Lower lobe of right lung (tissue), 2 donors: ENCODE results near the gene GBGT1. TPM values are rescaled to one million over a fixed set of nuclear protein-coding genes. Genes with fewer than 3 reads are reported as not detected.

Experiments
- ATAC-seq, 2 donors: fragments of 200-7000 bp; cut with Tn5 transposase; one replicate each; pipeline ENCODE4 v1.9.1; 2020 to 2022; ENCODE audit warnings: mild to moderate bottlenecking in 2 of 2, moderate library complexity in 2 of 2
- DNase-seq: peaks from one replicate; pipeline ENCODE4 v3.0.0-alpha.2; 2020
- H3K27ac ChIP-seq: fragments of 200-600 bp; one replicate; pipeline ENCODE4 v1.8.0; 2022
- H3K27me3 ChIP-seq: fragments of 200-600 bp; one replicate; pipeline ENCODE4 v1.8.0; 2022; ENCODE audit warnings: low read depth
- H3K36me3 ChIP-seq: fragments of 200-600 bp; one replicate; pipeline ENCODE4 v1.8.0; 2022; ENCODE audit warnings: mild to moderate bottlenecking
- H3K4me1 ChIP-seq: fragments of 200-600 bp; one replicate; pipeline ENCODE4 v1.8.0; 2022
- H3K4me3 ChIP-seq: fragments of 200-600 bp; one replicate; pipeline ENCODE4 v1.8.0; 2022; ENCODE audit warnings: mild to moderate bottlenecking
- H3K9me3 ChIP-seq: fragments of 200-600 bp; one replicate; pipeline ENCODE4 v1.8.0; 2022
- intact Hi-C: fragments of 100-400 bp; cut with DNase I; formaldehyde crosslinking; loops from one replicate; pipeline ENCODE4 v1.11.0; 2022
- total RNA-seq: library from RNA; stranded (reverse); fragmentation: NEBNext Ultra II Directional; extraction: Animal tissue kit (Norgen Biotek cat#: 25700); gene quantifications from one replicate; pipeline ENCODE4 v1.2.1, GENCODE V29; 2021
- TF ChIP-seq, protein P1 (sequence below): fragments of 200-600 bp; IDR thresholded peaks from one replicate; pipeline ENCODE4 v1.8.0; 2022; ENCODE audit warnings: antibody characterized with exemption, mild to moderate bottlenecking
- donor health status: DM: no; HTN: yes; CAD: no; lungs with severe emphysema.

The GBGT1 gene
- total RNA-seq, 1 donor from 2014 or later, result 38.5 TPM

DNA sequence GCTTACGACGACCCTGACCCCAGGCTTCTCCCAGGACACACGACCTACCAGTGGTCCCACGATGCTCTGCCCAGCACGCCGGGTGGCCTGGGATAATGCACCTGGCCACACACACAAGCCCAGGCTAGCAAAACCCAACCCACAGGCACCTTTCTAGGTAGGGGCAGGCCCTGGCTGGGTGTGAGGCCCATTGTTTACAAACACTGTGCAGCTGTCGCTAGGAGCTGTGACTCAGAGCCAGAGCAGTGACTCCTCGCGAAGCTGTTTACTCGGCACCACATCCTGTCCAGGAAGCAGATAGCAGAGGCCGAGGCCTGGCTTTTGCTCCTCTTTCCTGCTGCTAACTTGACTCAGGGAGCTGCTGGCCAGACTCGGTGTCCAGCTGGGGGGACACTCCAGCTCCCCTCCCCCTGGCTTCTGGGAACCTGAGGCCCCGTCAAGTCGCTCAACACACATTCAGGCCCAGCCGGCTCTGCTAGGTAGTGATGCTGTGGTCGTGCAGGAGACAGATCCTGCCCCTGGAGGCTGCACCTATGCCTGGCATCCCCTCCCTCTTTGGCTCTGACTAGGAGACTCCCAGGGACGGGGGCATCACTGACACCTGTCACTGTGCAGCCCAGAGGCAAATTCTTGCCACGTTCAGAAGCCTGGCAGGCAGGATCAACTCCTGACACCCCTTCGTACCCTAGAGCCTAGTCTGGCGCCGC lies 29.9 kb downstream of the GBGT1 start:
- Histone ChIP-seq H3K27me3 (no peaks in the 10 kb centered on the region), H3K4me3 (no peak overlapping the region), H3K4me1 (peaks cover 80% of the 10 kb centered on the region), H3K36me3 (no peaks in the 10 kb centered on the region), H3K9me3 (no peaks in the 10 kb centered on the region), H3K27ac (peak overlapping the region; percentile 93)
- peak; percentile 88 to 93 for ATAC-seq
- DNase-seq, result peak; percentile 91
- TF ChIP-seq, protein P1, sequence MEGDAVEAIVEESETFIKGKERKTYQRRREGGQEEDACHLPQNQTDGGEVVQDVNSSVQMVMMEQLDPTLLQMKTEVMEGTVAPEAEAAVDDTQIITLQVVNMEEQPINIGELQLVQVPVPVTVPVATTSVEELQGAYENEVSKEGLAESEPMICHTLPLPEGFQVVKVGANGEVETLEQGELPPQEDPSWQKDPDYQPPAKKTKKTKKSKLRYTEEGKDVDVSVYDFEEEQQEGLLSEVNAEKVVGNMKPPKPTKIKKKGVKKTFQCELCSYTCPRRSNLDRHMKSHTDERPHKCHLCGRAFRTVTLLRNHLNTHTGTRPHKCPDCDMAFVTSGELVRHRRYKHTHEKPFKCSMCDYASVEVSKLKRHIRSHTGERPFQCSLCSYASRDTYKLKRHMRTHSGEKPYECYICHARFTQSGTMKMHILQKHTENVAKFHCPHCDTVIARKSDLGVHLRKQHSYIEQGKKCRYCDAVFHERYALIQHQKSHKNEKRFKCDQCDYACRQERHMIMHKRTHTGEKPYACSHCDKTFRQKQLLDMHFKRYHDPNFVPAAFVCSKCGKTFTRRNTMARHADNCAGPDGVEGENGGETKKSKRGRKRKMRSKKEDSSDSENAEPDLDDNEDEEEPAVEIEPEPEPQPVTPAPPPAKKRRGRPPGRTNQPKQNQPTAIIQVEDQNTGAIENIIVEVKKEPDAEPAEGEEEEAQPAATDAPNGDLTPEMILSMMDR, result no peak
- intact Hi-C loops, result no loop called here

DNA sequence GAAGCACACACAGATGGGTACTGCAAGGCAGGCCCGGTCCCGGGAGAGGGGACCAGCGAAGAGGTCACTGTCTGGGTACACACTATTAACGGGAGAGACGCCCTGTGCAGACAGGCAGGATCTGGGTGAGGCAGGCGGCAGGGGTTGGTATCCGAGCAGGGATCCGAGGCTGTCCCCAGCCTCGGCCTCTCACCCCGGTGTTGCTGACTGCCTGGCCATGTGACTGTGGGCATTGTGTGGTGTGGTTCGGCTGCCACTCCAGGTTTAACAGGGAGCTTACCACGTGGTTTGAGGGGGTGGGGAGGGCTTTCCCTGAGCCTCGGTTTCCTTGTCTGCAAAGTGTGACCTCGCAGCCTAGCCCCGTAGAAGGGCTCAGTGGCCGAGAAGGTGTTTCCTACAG lies 31.5 kb downstream of the GBGT1 start:
- DNase-seq (no peak), ATAC-seq (no peak)
- no peaks in the 10 kb centered on the region for H3K36me3 ChIP-seq
- intact Hi-C loops, result no loop called here
- no peaks in the 10 kb centered on the region for H3K9me3 ChIP-seq
- TF ChIP-seq, protein P1, result no peak
- H3K27me3 ChIP-seq, result no peaks in the 10 kb centered on the region
- peaks cover 80% of the 10 kb centered on the region for H3K4me1 ChIP-seq
- H3K4me3 ChIP-seq, result no peak overlapping the region
- H3K27ac ChIP-seq, result peak overlapping the region; percentile 93

DNA sequence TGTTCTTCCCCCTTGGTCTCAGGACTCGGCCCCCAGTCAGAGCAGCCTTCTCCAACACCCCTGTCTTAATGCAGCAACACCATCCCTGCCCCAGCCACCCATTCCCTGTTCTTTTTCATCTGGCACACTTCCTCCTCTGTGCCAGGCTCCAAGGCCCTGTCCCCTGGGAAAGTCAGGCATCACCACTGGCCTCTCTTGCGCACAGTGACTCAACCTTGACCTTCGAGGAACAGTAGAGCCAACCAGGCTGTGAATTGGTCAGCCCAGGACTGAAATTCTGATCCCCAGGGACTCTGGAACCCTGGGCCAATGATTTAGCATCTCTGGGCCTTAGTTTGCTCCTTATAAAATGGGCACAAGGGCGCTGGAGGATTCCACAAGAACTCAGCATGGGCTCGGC lies 32.2 kb downstream of the GBGT1 start:
- Histone ChIP-seq H3K9me3 (no peaks in the 10 kb centered on the region), H3K27me3 (no peaks in the 10 kb centered on the region), H3K27ac (peak overlapping the region; percentile 65), H3K4me3 (no peak overlapping the region), H3K36me3 (no peaks in the 10 kb centered on the region), H3K4me1 (peaks cover 80% of the 10 kb centered on the region)
- TF ChIP-seq, protein P1, result no peak
- ATAC-seq (no peak), DNase-seq (no peak)
- intact Hi-C loops, result no loop called here

DNA sequence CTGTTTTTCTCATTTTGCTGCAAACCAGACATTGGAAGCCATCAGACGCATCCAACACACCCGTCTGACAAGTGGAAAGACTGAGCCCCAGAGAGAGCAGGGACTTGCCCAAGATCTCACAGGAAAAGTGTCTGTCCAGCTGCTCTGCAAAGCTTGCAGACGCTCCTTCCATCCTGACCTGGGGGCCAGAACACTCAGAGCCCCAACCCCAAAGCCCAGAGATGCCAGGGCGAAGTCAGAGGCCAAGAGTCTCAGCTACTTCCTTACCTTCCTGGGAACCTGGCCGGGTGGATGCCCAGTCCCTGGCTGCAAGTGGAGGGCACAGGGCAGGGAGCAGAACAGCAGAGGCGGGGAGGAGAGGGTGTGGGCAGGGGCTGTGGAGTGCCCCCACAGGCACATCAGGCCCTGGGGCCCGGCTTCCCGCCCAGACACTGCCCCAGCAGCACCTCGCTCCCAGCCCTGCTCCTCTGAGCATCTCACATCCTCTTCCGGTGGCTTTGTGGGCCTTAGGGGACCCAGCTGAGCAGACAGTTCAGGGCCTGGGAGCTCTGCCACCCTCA lies 32.9 kb downstream of the GBGT1 start:
- no peak for DNase-seq
- H3K4me1 ChIP-seq, result peaks cover 80% of the 10 kb centered on the region

DNA sequence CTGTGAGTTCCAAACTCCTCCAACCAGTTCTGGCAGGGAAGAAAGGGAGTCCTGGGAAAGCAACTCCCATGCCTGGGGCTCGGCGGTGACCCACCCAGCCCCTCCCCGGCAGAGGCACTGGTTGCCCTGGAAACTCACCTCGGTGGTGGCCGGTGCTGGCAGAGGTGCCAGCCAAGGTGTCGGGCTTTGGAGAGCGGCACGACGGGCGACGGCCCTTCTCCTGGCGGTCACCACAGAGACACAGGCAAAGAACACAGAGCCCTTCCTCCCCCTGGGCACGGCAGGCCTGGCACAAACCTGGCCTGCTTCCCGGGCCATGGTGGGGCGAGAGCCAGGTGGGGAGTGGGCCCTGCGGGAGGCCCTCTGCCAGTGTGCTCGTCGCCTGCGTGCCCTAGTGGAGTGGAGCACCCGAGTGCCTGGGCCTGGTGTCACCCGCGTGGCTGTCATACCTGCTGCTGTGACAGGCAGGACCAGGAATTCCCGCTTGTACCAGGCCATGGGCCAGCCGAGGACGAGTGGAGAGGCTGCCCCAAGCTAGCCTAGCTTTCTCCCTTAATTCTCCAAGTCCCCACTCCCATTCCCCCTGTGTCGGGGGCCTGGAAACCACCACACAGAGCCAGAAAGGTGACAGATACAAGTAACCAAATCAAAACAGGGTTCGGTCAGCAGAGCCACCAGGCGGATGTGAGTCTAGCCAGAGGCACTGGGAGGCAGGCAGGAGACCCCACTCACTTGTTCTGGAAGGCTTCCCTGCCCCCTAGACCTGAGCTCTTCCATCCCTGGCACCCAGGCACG lies 34.5 kb downstream of the GBGT1 start:
- peak; percentile 68 for DNase-seq

More for the DNA sequence above, 32.9 kb downstream of the GBGT1 start:
- Histone ChIP-seq H3K27me3 (no peaks in the 10 kb centered on the region), H3K9me3 (no peaks in the 10 kb centered on the region), H3K4me3 (peak overlapping the region; percentile 27), H3K27ac (peak overlapping the region; percentile 65), H3K36me3 (no peaks in the 10 kb centered on the region)
- no peak for ATAC-seq
- TF ChIP-seq, protein P1, result no peak
- intact Hi-C loops, result no loop called here

More for the DNA sequence above, 34.5 kb downstream of the GBGT1 start:
- ATAC-seq, result peak; percentile 3 to 15
- Histone ChIP-seq H3K36me3 (no peaks in the 10 kb centered on the region), H3K9me3 (no peaks in the 10 kb centered on the region), H3K4me1 (peaks cover 72% of the 10 kb centered on the region), H3K27ac (peak overlapping the region; percentile 77), H3K27me3 (no peaks in the 10 kb centered on the region), H3K4me3 (no peak overlapping the region)
- intact Hi-C loops, result no loop called here
- TF ChIP-seq, protein P1, result no peak
